Bronchial epithelial cell (primary cell): ENCODE measurements around the gene FHIT. TPM values are rescaled to one million over a fixed set of nuclear protein-coding genes. Genes with fewer than 3 reads are reported as not detected.
"Not testable (repeated sequence)": the region's sequence is repeated elsewhere in the genome, so short reads cannot be mapped to it uniquely, and the experiment has no call there.

Source experiments
- DNase-seq: peaks from one replicate; pipeline ENCODE4 v3.0.0-alpha.2; 2010; ENCODE audit warnings: low read depth
- FAIRE-seq: peaks from 2 replicates; lab custom pipeline; 2011; peaks lifted over from hg19 to GRCh38; lab: Jason Lieb, UNC
- H3K27me3 ChIP-seq: 2 replicates; pipeline ENCODE4 v1.5.1; 2011; ENCODE audit warnings: low read length; ENCODE audit not compliant: control insufficient read depth, insufficient read depth
- H3K36me3 ChIP-seq: 2 replicates; pipeline ENCODE4 v1.5.1; 2011; ENCODE audit warnings: low read length; ENCODE audit not compliant: control insufficient read depth, insufficient read depth
- H3K4me3 ChIP-seq: 2 replicates; pipeline ENCODE4 v1.5.1; 2011; ENCODE audit warnings: mild to moderate bottlenecking, low read depth, low read length, control low read depth
- CTCF ChIP-seq: IDR thresholded peaks from 2 replicates; pipeline ENCODE4 v1.5.1; 2011; ENCODE audit warnings: mild to moderate bottlenecking, moderate library complexity, low read length, control low read depth, inconsistent platforms; ENCODE audit not compliant: insufficient read depth, severe bottlenecking
- total RNA-seq: library from RNA; depleted of rRNA; stranded (reverse); fragments of >200 nt; gene quantifications from 2 replicates; pipeline ENCODE4 v1.2.1, GENCODE V29; 2014

The FHIT gene
- total RNA-seq, 1 donor from 2014 or later: 1.6 TPM

DNA sequence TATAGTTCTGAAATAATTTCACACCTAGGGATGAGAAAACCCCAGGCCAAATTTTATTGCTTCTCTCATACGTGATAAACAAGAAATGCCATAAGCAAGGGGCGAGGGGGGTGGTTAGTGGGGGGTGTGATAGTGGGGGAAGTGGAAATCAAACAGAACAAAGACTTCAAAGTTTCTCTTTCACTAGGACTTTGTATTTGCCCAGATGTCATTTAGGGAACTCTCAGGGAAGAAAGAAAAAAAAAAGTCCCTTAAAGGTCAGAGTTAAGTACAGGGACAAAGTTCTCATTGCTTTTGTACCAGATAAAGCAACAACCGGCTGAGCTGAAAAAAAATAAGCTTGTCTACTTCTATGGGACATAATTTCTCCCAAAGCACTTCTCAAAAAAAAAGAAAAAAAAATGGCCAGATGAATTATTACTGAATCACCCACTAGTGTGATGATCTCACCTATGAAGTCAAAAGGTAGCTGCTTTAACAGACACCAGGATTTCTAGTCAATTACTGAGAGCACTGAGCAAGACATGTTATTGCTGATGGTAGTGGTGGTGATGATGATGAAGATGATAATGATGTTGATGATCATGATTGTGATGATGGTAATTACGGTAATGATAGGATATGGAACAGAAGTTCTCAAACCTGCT, 56.2 kb downstream of the FHIT start:
- TF ChIP-seq CTCF: no peak
- Histone ChIP-seq H3K27me3 (no peaks in the 10 kb centered on the region), H3K4me3 (no peak overlapping the region), H3K36me3 (no peaks in the 10 kb centered on the region)
- no peak for FAIRE-seq
- DNase-seq: peak; percentile 60

- Histone ChIP-seq H3K36me3 (no peaks in the 10 kb centered on the region), H3K27me3 (no peaks in the 10 kb centered on the region), H3K4me3 (no peak overlapping the region)
- no peak for TF ChIP-seq CTCF
- FAIRE-seq (no peak), DNase-seq (no peak)
Observed at GRCh38 chr3:61192222-61192621, 59.0 kb downstream of the FHIT start.

GRCh38 chr3:61190205-61190604, 61.0 kb downstream of the FHIT start:
- H3K36me3 ChIP-seq, FAIRE-seq, H3K4me3 ChIP-seq, DNase-seq, H3K27me3 ChIP-seq: not testable (repeated sequence)

GRCh38 chr3:61186030-61186429, 65.2 kb downstream of the FHIT start:
- DNase-seq (no peak), FAIRE-seq (no peak)
- H3K27me3 ChIP-seq: peaks cover 2% of the 10 kb centered on the region
- H3K4me3 ChIP-seq: no peak overlapping the region
- no peak for TF ChIP-seq CTCF
- H3K36me3 ChIP-seq: no peaks in the 10 kb centered on the region

- no peak for FAIRE-seq
- no peak for TF ChIP-seq CTCF
- H3K27me3 ChIP-seq: peaks cover 2% of the 10 kb centered on the region
Observed at GRCh38 chr3:61184956-61185355, 66.3 kb downstream of the FHIT start.

DNA sequence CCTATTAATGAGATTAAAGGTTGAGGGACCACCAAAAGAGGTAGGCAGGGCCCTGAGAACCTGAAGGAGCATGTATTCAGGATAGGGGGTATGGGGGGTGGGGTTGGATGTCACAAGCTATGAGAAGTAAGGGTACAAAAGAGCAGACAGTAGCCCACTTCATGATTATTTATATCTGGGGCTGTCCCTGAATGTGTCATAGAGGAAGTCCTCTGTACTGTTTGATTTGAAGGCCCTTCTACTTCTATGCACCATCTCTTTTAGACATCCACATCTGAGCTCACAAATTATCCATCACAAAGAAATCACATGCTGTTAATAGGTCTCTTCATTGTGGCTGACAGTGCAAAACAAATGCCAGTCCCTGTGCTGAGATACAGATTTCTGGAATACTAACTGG, 68.6 kb downstream of the FHIT start:
- no peak for DNase-seq
- Histone ChIP-seq H3K27me3 (peaks cover 2% of the 10 kb centered on the region), H3K36me3 (no peaks in the 10 kb centered on the region), H3K4me3 (no peak overlapping the region)
- no peak for TF ChIP-seq CTCF
- no peak for FAIRE-seq

More at GRCh38 chr3:61184956-61185355, 66.3 kb downstream of the FHIT start:
- Histone ChIP-seq H3K4me3 (no peak overlapping the region), H3K36me3 (no peaks in the 10 kb centered on the region)
- DNase-seq: no peak
